ENCODE data around the gene RBL1.

Gene RBL1

DNA sequence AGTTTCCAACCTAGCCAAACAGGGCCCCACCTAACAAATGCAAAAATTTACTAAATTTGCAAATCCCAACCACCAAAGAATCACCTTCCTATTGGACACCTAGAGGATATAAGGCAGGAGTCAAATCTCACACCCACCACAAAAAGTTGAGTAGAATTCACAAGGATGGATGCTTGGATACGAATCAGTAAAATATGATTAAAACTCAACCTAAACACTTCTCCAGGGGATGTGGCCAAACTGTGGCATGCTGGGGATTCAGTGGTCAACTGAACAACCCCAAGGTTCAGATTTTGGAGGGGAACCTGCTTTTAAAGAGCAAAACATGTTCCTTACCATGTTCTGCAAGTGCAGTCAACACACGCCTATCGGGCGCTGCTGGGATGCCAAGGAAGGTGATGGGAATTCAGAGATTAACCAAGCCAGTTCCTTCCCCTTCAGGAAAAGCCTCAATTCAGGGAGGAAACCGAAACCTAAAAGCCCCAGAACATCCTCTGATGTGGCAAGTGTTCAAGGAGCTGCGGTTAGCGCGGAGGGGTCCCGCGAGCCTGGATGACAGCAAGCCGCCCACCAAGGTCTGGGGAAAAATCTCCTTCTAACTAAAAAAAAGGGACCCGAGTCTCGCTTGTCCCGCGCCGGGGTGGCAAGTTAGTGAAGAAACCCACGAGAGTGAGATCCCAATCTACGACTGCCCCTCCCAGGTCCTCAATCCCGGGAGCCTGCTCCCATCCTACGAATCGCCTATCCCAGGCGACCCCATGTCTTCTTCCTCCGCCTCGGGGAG lies 145.2 kb downstream of the RBL1 start:
- FAIRE-seq = no peak
